ENCODE measurements around the gene SERPINB5.

GRCh38 chr18:63527251-63527650, 50.5 kb downstream of the SERPINB5 start:
- TF ChIP-seq, protein P1, sequence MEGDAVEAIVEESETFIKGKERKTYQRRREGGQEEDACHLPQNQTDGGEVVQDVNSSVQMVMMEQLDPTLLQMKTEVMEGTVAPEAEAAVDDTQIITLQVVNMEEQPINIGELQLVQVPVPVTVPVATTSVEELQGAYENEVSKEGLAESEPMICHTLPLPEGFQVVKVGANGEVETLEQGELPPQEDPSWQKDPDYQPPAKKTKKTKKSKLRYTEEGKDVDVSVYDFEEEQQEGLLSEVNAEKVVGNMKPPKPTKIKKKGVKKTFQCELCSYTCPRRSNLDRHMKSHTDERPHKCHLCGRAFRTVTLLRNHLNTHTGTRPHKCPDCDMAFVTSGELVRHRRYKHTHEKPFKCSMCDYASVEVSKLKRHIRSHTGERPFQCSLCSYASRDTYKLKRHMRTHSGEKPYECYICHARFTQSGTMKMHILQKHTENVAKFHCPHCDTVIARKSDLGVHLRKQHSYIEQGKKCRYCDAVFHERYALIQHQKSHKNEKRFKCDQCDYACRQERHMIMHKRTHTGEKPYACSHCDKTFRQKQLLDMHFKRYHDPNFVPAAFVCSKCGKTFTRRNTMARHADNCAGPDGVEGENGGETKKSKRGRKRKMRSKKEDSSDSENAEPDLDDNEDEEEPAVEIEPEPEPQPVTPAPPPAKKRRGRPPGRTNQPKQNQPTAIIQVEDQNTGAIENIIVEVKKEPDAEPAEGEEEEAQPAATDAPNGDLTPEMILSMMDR (IDR thresholded peaks at IDR 0.05; ENCODE audit: insufficient read depth, low read length, poor library complexity, severe bottlenecking): no peak
- TF ChIP-seq EZH2phosphoT487 (conservative IDR thresholded peaks at IDR 0.05; ENCODE audit: low read length): no peak

Measured in SU-DHL-6 (cell line).